HuH-7.5 (cell line): ENCODE measurements around the gene ARL13B.
A peak's percentile ranks its signal among the peaks of the same experiment; 100 is the strongest.
"Not testable (repeated sequence)": the region's sequence is repeated elsewhere in the genome, so short reads cannot be mapped to it uniquely, and the experiment has no call there.

Experiments
- DNase-seq: peaks from one replicate; pipeline ENCODE4 v3.0.0; 2011; ENCODE audit warnings: low spot score

ARL13B gene

GRCh38 chr3:94062513-94063404 is 82.8 kb downstream of the ARL13B start, which contains the start of the genes DHFR2 and NSUN3:
DHFR2 (minus strand) TSS chr3:94062916; CDS start chr3:94061511, 1,405 bp downstream.
NSUN3 (plus strand) TSS chr3:94063061; CDS start chr3:94063127, 66 bp downstream.
- peak; percentile 63 for DNase-seq

- no peak for DNase-seq
Observed at GRCh38 chr3:94063496-94064119, 83.7 kb downstream of the ARL13B start.

GRCh38 chr3:94064243-94064860 is 84.4 kb downstream of the ARL13B start:
- DNase-seq, result no peak

GRCh38 chr3:94065122-94065521 is 85.2 kb downstream of the ARL13B start:
- no peak for DNase-seq

- DNase-seq, result no peak
Observed at GRCh38 chr3:94065819-94066480, 86.0 kb downstream of the ARL13B start.

- DNase-seq, result no peak
Observed at GRCh38 chr3:94066506-94067500, 86.8 kb downstream of the ARL13B start.

- DNase-seq, result no peak
Observed at GRCh38 chr3:94069194-94069813, 89.3 kb downstream of the ARL13B start.

GRCh38 chr3:94070341-94070911 is 90.5 kb downstream of the ARL13B start:
- DNase-seq, result no peak

GRCh38 chr3:94071713-94072284 is 91.8 kb downstream of the ARL13B start:
- DNase-seq, result no peak

- no peak for DNase-seq
Observed at GRCh38 chr3:94076055-94076454, 96.1 kb downstream of the ARL13B start.

- DNase-seq, result not testable (repeated sequence)
Observed at GRCh38 chr3:94080552-94080951, 100.6 kb downstream of the ARL13B start.

- no peak for DNase-seq
Observed at GRCh38 chr3:94081884-94082283, 101.9 kb downstream of the ARL13B start.

- DNase-seq, result no peak
Observed at GRCh38 chr3:94082391-94082937, 102.5 kb downstream of the ARL13B start.

GRCh38 chr3:94083261-94083660 is 103.3 kb downstream of the ARL13B start:
- DNase-seq, result no peak

- DNase-seq, result no peak
Observed at GRCh38 chr3:94089126-94089525, 109.2 kb downstream of the ARL13B start.

GRCh38 chr3:94092086-94092485 is 112.1 kb downstream of the ARL13B start:
- no peak for DNase-seq

- no peak for DNase-seq
Observed at GRCh38 chr3:94093151-94093550, 113.2 kb downstream of the ARL13B start.

- no peak for DNase-seq
Observed at GRCh38 chr3:94095111-94095510, 115.2 kb downstream of the ARL13B start.

GRCh38 chr3:94098452-94098851 is 118.5 kb downstream of the ARL13B start:
- DNase-seq, result no peak
